Stomach (tissue), 4 donors: Measurements from ENCODE around the gene ZFYVE9.
A peak's percentile ranks its signal among the peaks of the same experiment; 100 is the strongest.

ENCODE experiments used
- POLR2A ChIP-seq, 4 donors: fragments of 450-650 bp; IDR thresholded peaks; one replicate each; pipeline ENCODE4 v1.6.1; 2016; ENCODE audit warnings: antibody characterized with exemption in 4 of 4, control low read depth in 2 of 4, mild to moderate bottlenecking in 1 of 4, moderate library complexity in 1 of 4
- POLR2AphosphoS5 ChIP-seq, 3 donors: sonication (generic); formaldehyde crosslinking; IDR thresholded peaks; one replicate each; pipeline ENCODE4 v1.6.1; 2016; ENCODE audit warnings: antibody characterized with exemption in 3 of 3
- TF ChIP-seq, protein P1 (sequence below), 7 experiments: fragments of 450-650 bp in 4 of 7; fragments of 200-600 bp in 3 of 7; sonication (generic) in 3 of 7; IDR thresholded peaks; one replicate each; pipeline ENCODE4 v1.5.1; 2016 to 2019; ENCODE audit warnings: antibody characterized with exemption in 7 of 7, control low read depth in 2 of 7, mild to moderate bottlenecking in 1 of 7

DNA sequence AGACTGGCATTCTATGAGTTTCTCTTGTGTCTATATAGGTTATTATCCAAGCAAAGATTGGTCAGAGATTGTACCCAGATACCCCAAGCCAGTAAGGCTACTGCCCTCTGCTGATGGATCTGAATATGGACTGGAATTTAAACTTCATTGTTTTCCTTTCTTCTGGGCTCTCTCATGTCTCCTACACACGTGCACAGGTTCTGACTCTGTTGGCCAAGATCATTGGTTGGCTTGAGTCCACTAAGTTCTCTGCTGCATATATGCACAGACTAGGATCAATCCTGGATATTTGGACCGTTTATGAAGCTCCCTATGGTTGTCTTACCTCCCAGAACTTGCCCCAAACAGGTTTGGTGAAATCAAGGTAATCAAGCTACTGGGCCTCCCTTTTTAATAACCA, 154.5 kb downstream of the ZFYVE9 start:
- no peak for TF ChIP-seq POLR2A (IDR thresholded peaks at IDR 0.05)
- TF ChIP-seq, protein P1, sequence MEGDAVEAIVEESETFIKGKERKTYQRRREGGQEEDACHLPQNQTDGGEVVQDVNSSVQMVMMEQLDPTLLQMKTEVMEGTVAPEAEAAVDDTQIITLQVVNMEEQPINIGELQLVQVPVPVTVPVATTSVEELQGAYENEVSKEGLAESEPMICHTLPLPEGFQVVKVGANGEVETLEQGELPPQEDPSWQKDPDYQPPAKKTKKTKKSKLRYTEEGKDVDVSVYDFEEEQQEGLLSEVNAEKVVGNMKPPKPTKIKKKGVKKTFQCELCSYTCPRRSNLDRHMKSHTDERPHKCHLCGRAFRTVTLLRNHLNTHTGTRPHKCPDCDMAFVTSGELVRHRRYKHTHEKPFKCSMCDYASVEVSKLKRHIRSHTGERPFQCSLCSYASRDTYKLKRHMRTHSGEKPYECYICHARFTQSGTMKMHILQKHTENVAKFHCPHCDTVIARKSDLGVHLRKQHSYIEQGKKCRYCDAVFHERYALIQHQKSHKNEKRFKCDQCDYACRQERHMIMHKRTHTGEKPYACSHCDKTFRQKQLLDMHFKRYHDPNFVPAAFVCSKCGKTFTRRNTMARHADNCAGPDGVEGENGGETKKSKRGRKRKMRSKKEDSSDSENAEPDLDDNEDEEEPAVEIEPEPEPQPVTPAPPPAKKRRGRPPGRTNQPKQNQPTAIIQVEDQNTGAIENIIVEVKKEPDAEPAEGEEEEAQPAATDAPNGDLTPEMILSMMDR (IDR thresholded peaks at IDR 0.05), result peak in 5 of 7 experiments; percentile 44 to 79 (median 60)
- peak in 1 of 3 donors; percentile 17 for TF ChIP-seq POLR2AphosphoS5 (IDR thresholded peaks at IDR 0.05)
